Parathyroid adenoma (tissue), 2 donors: ENCODE measurements around the gene PKP4.

ENCODE experiments used
- H2AFZ ChIP-seq: fragments of 300-600 bp; sonication (generic); one replicate; pipeline ENCODE4 v1.7.0; 2017; ENCODE audit warnings: antibody characterized with exemption, mild to moderate bottlenecking
- H3K27ac ChIP-seq: fragments of 300-600 bp; sonication (generic); one replicate; pipeline ENCODE4 v1.7.0; 2017
- H3K27me3 ChIP-seq: fragments of 300-600 bp; sonication (generic); one replicate; pipeline ENCODE4 v1.7.0; 2017; ENCODE audit warnings: low read length; ENCODE audit not compliant: control insufficient read depth, insufficient read depth
- H3K36me3 ChIP-seq: fragments of 300-600 bp; sonication (generic); one replicate; pipeline ENCODE4 v1.7.0; 2017; ENCODE audit warnings: low read length; ENCODE audit not compliant: control insufficient read depth, insufficient read depth
- H3K4me1 ChIP-seq: fragments of 300-600 bp; sonication (generic); one replicate; pipeline ENCODE4 v1.7.0; 2017; ENCODE audit warnings: control low read depth
- H3K4me2 ChIP-seq: fragments of 300-600 bp; sonication (generic); one replicate; pipeline ENCODE4 v1.7.0; 2017; ENCODE audit warnings: low read length
- H3K4me3 ChIP-seq: fragments of 300-600 bp; sonication (generic); one replicate; pipeline ENCODE4 v1.7.0; 2017; ENCODE audit warnings: low read depth, low read length
- H3K79me2 ChIP-seq: fragments of 300-600 bp; sonication (generic); one replicate; pipeline ENCODE4 v1.7.0; 2017; ENCODE audit warnings: control low read depth
- H3K9ac ChIP-seq: fragments of 300-600 bp; sonication (generic); one replicate; pipeline ENCODE4 v1.7.0; 2017; ENCODE audit warnings: mild to moderate bottlenecking
- H3K9me3 ChIP-seq: fragments of 300-600 bp; sonication (generic); one replicate; pipeline ENCODE4 v1.7.0; 2017; ENCODE audit warnings: low read length; ENCODE audit not compliant: control insufficient read depth
- CTCF ChIP-seq: fragments of 300-600 bp; sonication (generic); IDR thresholded peaks from one replicate; pipeline ENCODE4 v1.7.0; 2017; ENCODE audit warnings: antibody characterized with exemption, mild to moderate bottlenecking
- donor health status: primary hyperparathyroidism.

PKP4 gene

GRCh38 chr2:158486150-158486969 is 29.6 kb downstream of the PKP4 start:
- H3K27ac ChIP-seq: no peak overlapping the region
- H3K4me1 ChIP-seq: peaks cover 11% of the 10 kb centered on the region
- H3K36me3 ChIP-seq: no peaks in the 10 kb centered on the region
- H2AFZ ChIP-seq: no peak overlapping the region
- no peak for TF ChIP-seq CTCF
- H3K9ac ChIP-seq: no peak overlapping the region
- H3K4me3 ChIP-seq: no peak overlapping the region
- peaks cover 24% of the 10 kb centered on the region for H3K79me2 ChIP-seq
- H3K9me3 ChIP-seq: no peaks in the 10 kb centered on the region
- no peak overlapping the region for H3K4me2 ChIP-seq
- H3K27me3 ChIP-seq: no peaks in the 10 kb centered on the region

- H3K36me3 ChIP-seq: no peaks in the 10 kb centered on the region
- H3K79me2 ChIP-seq: peaks cover 27% of the 10 kb centered on the region
- H3K9ac ChIP-seq: no peak overlapping the region
- TF ChIP-seq CTCF: no peak
- peaks cover 11% of the 10 kb centered on the region for H3K4me1 ChIP-seq
- no peaks in the 10 kb centered on the region for H3K9me3 ChIP-seq
- no peak overlapping the region for H3K4me2 ChIP-seq
- no peak overlapping the region for H3K27ac ChIP-seq
- no peak overlapping the region for H2AFZ ChIP-seq
- no peaks in the 10 kb centered on the region for H3K27me3 ChIP-seq
- no peak overlapping the region for H3K4me3 ChIP-seq
Measured at GRCh38 chr2:158486970-158487325, 30.2 kb downstream of the PKP4 start.

GRCh38 chr2:158487419-158487818 is 30.7 kb downstream of the PKP4 start:
- H3K4me2 ChIP-seq: no peak overlapping the region
- no peaks in the 10 kb centered on the region for H3K36me3 ChIP-seq
- H2AFZ ChIP-seq: no peak overlapping the region
- H3K9ac ChIP-seq: no peak overlapping the region
- H3K27me3 ChIP-seq: no peaks in the 10 kb centered on the region
- peaks cover 11% of the 10 kb centered on the region for H3K4me1 ChIP-seq
- no peak for TF ChIP-seq CTCF
- H3K27ac ChIP-seq: no peak overlapping the region
- H3K4me3 ChIP-seq: no peak overlapping the region
- H3K79me2 ChIP-seq: peaks cover 24% of the 10 kb centered on the region
- H3K9me3 ChIP-seq: no peaks in the 10 kb centered on the region

- no peak for TF ChIP-seq CTCF
- H3K79me2 ChIP-seq: peaks cover 22% of the 10 kb centered on the region
Measured at GRCh38 chr2:158488442-158489216, 31.9 kb downstream of the PKP4 start.

More at GRCh38 chr2:158488442-158489216, 31.9 kb downstream of the PKP4 start:
- peaks cover 11% of the 10 kb centered on the region for H3K4me1 ChIP-seq
- H3K4me3 ChIP-seq: no peak overlapping the region
- no peak overlapping the region for H3K4me2 ChIP-seq
- H3K27ac ChIP-seq: no peak overlapping the region
- no peaks in the 10 kb centered on the region for H3K36me3 ChIP-seq
- H2AFZ ChIP-seq: no peak overlapping the region
- H3K27me3 ChIP-seq: no peaks in the 10 kb centered on the region
- H3K9ac ChIP-seq: no peak overlapping the region
- H3K9me3 ChIP-seq: no peaks in the 10 kb centered on the region
